IMR-90 (cell line): ENCODE results near the gene BASP1. TPM values are rescaled to one million over a fixed set of nuclear protein-coding genes. Genes with fewer than 3 reads are reported as not detected.

Experiments
- ATAC-seq: fragments of 200-7000 bp; cut with Tn5 transposase; 2 replicates; pipeline ENCODE4 v1.9.1; 2020; ENCODE audit warnings: low read depth, mild to moderate bottlenecking, moderate library complexity
- BruUV-seq: library from RNA; stranded (reverse); fragments of 400-500 nt; replicated peaks from 2 replicates; lab custom pipeline; 2021; lab: Mats Ljungman, UMichigan
- CTCF ChIA-PET: fragments of 300-600 bp; formaldehyde crosslinking; extraction: SDS; loops from one replicate; lab custom pipeline; 2021; ENCODE audit warnings: antibody characterized with exemption; lab: Yijun Ruan, JAX
- POLR2A ChIA-PET: fragments of 300-600 bp; sonication (Branson Sonifier 250); formaldehyde crosslinking; loops from one replicate; lab custom pipeline; 2022; ENCODE audit warnings: antibody characterized with exemption; ENCODE audit not compliant: unreplicated experiment; lab: Charles Lee
- DNase-seq: peaks from one replicate; pipeline ENCODE4 v3.0.0; 2013
- H2AFZ ChIP-seq: replicated peaks from 2 replicates; pipeline ENCODE3; 2013; ENCODE audit warnings: low read length, mild to moderate bottlenecking; ENCODE audit not compliant: poor library complexity
- H2AK5ac ChIP-seq: 2 replicates; pipeline ENCODE4 v1.6.1; 2013; ENCODE audit warnings: low read depth, low read length, inconsistent platforms
- H2AK9ac ChIP-seq: replicated peaks from 2 replicates; pipeline ENCODE3; 2013; ENCODE audit warnings: mild to moderate bottlenecking, low read depth, low read length, moderate library complexity; ENCODE audit not compliant: poor library complexity
- H2BK120ac ChIP-seq: 2 replicates; pipeline ENCODE4 v1.6.1; 2013; ENCODE audit warnings: low read depth, low read length, inconsistent platforms
- H2BK15ac ChIP-seq: 3 replicates; pipeline ENCODE4 v1.6.1; 2013; ENCODE audit warnings: low read depth, low read length, inconsistent platforms
- H2BK20ac ChIP-seq: 2 replicates; pipeline ENCODE4 v1.6.1; 2013; ENCODE audit warnings: low read depth, mild to moderate bottlenecking, inconsistent platforms, low read length, moderate library complexity
- H2BK5ac ChIP-seq: 2 replicates; pipeline ENCODE4 v1.6.1; 2013; ENCODE audit warnings: mild to moderate bottlenecking, low read depth, low read length, inconsistent platforms; ENCODE audit not compliant: poor library complexity, severe bottlenecking
- H3K14ac ChIP-seq: replicated peaks from 2 replicates; pipeline ENCODE4 v1.6.1; 2013; ENCODE audit warnings: low read depth, low read length, inconsistent platforms
- H3K18ac ChIP-seq: 2 replicates; pipeline ENCODE4 v1.6.1; 2013; ENCODE audit warnings: low read depth, low read length, control low read depth
- H3K23ac ChIP-seq: 2 replicates; pipeline ENCODE4 v1.6.1; 2013; ENCODE audit warnings: low read depth, low read length, inconsistent platforms
- H3K27ac ChIP-seq: 2 replicates; pipeline ENCODE4 v1.5.1; 2013; ENCODE audit warnings: mild to moderate bottlenecking, control low read depth, low read length; ENCODE audit not compliant: insufficient read depth
- H3K27me3 ChIP-seq: 2 replicates; pipeline ENCODE4 v1.6.1; 2013; ENCODE audit warnings: low read length; ENCODE audit not compliant: control insufficient read depth, insufficient read depth
- H3K36me3 ChIP-seq: 2 replicates; pipeline ENCODE4 v1.6.1; 2013; ENCODE audit warnings: low read length, mixed read lengths; ENCODE audit not compliant: control insufficient read depth, insufficient read depth
- H3K4ac ChIP-seq: 2 replicates; pipeline ENCODE4 v1.6.1; 2013; ENCODE audit warnings: low read depth, low read length, inconsistent platforms
- H3K4me1 ChIP-seq: 2 replicates; pipeline ENCODE4 v1.6.1; 2013; ENCODE audit warnings: low read length, mixed read lengths; ENCODE audit not compliant: control insufficient read depth, insufficient read depth
- H3K4me2 ChIP-seq: 2 replicates; pipeline ENCODE4 v1.6.1; 2013; ENCODE audit warnings: low read depth, mild to moderate bottlenecking, control low read depth, low read length, moderate library complexity
- H3K4me3 ChIP-seq: 2 replicates; pipeline ENCODE4 v1.5.1; 2013; ENCODE audit warnings: low read depth, mild to moderate bottlenecking, control low read depth, low read length, moderate library complexity; ENCODE audit not compliant: insufficient read depth
- H3K56ac ChIP-seq: 2 replicates; pipeline ENCODE4 v1.6.1; 2013; ENCODE audit warnings: low read length, inconsistent platforms; ENCODE audit not compliant: insufficient read depth; ENCODE audit errors: extremely low read depth
- H3K79me1 ChIP-seq, 2 experiments: 2 replicates each; pipeline ENCODE4 v1.6.1; 2013; ENCODE audit warnings: low read length in 2 of 2, inconsistent platforms in 1 of 2, low read depth in 1 of 2
- H3K9ac ChIP-seq: 2 replicates; pipeline ENCODE4 v1.6.1; 2013; ENCODE audit warnings: low read depth, low read length, control low read depth
- H3K9me1 ChIP-seq: 2 replicates; pipeline ENCODE4 v1.6.1; 2013; ENCODE audit warnings: low read length, inconsistent platforms; ENCODE audit not compliant: insufficient read depth
- H3K9me3 ChIP-seq: 2 replicates; pipeline ENCODE4 v1.6.1; 2013; ENCODE audit warnings: low read length; ENCODE audit not compliant: control insufficient read depth, insufficient read depth
- H4K20me1 ChIP-seq: 2 replicates; pipeline ENCODE4 v1.6.1; 2013; ENCODE audit warnings: low read length, inconsistent platforms; ENCODE audit not compliant: insufficient read depth
- H4K5ac ChIP-seq: 2 replicates; pipeline ENCODE4 v1.6.1; 2013; ENCODE audit warnings: mild to moderate bottlenecking, low read depth, low read length, control low read depth
- H4K8ac ChIP-seq, 2 experiments: 2 replicates each; pipeline ENCODE4 v1.6.1; 2013; ENCODE audit warnings: low read depth in 2 of 2, low read length in 2 of 2, control low read depth in 1 of 2, inconsistent platforms in 1 of 2
- H4K91ac ChIP-seq: 2 replicates; pipeline ENCODE4 v1.6.1; 2013; ENCODE audit warnings: low read depth, low read length, inconsistent platforms; ENCODE audit not compliant: insufficient read depth
- BHLHE40 ChIP-seq: fragments of 150-350 bp; IDR thresholded peaks from 2 replicates; pipeline ENCODE4 v1.6.1; 2016; ENCODE audit warnings: mild to moderate bottlenecking, low read depth, low read length
- CEBPB ChIP-seq: IDR thresholded peaks from 2 replicates; pipeline ENCODE4 v1.6.1; 2012; ENCODE audit warnings: low read depth, low read length, improper control_type of control experiment
- CHD1 ChIP-seq: IDR thresholded peaks from 2 replicates; pipeline ENCODE4 v1.6.1; 2012; ENCODE audit warnings: low read depth, low read length, improper control_type of control experiment
- FOS ChIP-seq: fragments of 150-350 bp; IDR thresholded peaks from 2 replicates; pipeline ENCODE4 v1.6.1; 2016; ENCODE audit warnings: low read depth, low read length
- WGBS, 2 experiments: methylation state at CpG; one replicate each; pipeline versions ENCODE4 v1.1.5 to v1.1.7; 2013; ENCODE audit warnings: missing lambda C conversion rate in 2 of 2; ENCODE audit not compliant: insufficient read length in 1 of 2; ENCODE audit errors: extremely low coverage in 2 of 2; 5-methylcytosine and 5-hydroxymethylcytosine counted together
- dilution Hi-C: fragments of 300-500 bp; cut with HindIII; formaldehyde crosslinking; loops from one replicate; pipeline ENCODE4 v1.14.3; 2018; ENCODE audit warnings: low sequenced_read_pairs; ENCODE audit not compliant: unreplicated experiment
- in situ Hi-C: fragments of 300-500 bp; cut with MboI; formaldehyde crosslinking; loops from 3 replicates; pipeline ENCODE4 v1.14.3; 2019; ENCODE audit warnings: low sequenced_read_pairs, inconsistent platforms, mixed read lengths
- intact Hi-C: fragments of 100-400 bp; cut with micrococcal nuclease; formaldehyde crosslinking; loops from 2 replicates; pipeline ENCODE4 v1.10.0; 2022
- polyA plus RNA-seq, 3 experiments: library from polyadenylated mRNA; depleted of rRNA; stranded (reverse); fragments of >200 nt; gene quantifications; 2 replicates each; pipeline ENCODE4 v1.2.3, GENCODE V29; 2012; ENCODE audit warnings: low replicate concordance in 1 of 3
- total RNA-seq: library from RNA; depleted of rRNA; stranded (reverse); fragments of >200 nt; gene quantifications from 2 replicates; pipeline ENCODE4 v1.2.3, GENCODE V29; 2012

BASP1 gene
- total and polyA plus RNA-seq, 2 of the 4 experiments (the other 2 are of a cell fraction), result 39.6 to 103 TPM

DNA sequence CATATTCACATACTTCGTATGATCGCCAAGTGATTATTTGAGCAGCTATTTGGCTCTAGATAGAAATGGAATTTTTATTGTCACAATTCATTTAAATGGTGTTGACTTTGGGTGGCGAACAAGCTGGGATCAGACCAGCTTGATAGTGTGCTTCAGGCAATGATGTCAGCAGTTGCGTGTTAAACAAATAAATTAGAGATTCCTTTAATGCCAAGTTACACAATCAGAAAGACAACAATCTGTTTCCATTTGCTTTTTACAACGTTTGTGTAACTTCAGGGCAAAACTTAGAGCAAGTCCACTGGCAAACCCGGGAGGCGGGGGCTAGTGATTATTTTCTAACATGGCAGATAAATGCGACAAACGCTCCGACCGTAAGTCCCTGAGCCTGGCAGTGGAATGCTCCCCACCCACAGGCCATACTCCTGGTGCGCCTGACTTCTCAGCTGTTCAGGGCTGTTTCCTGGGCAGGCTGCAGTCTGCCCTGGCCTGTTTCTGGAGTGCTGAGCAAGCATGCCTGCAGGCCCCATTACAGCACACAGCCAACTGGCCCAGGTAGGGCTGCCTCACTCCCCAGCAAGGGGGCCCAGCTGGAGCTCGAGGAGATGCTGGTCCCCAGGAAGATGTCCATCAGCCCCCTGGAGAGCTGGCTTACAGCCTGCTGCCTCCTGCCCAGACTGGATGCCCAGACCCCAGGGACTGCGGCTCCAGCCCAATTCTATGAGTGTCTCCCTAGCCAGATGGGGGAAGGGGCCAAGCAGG is 88.7 kb downstream of the BASP1 start:
- H3K36me3 ChIP-seq, result no peaks in the 10 kb centered on the region
- peak overlapping the region; percentile 23; the same call in 2 of the 3 replicates for H2BK15ac ChIP-seq
- H2AFZ ChIP-seq, result peak overlapping the region; percentile 64
- no peaks in the 10 kb centered on the region for H4K20me1 ChIP-seq
- peak overlapping the region; percentile 93 for H2BK5ac ChIP-seq
- peak overlapping the region; percentile 72 for H2BK120ac ChIP-seq
- peak overlapping the region; percentile 92 for H4K5ac ChIP-seq
- WGBS, 2 experiments, result 70% methylated on average over 3 of the region's 14 CpGs; no CpG with 5 or more reads in 1 of the 2 experiments
- H3K4me2 ChIP-seq, result peak overlapping the region; percentile 36
- peak overlapping the region; percentile 77 for H4K91ac ChIP-seq
- H4K8ac ChIP-seq, result peak overlapping the region; percentile 28 to 69; a peak in 3 of 4 replicates
- in situ Hi-C loops (no loop called here), intact Hi-C loops (loop anchor here (2.0 to 5.0 kb wide), 2 partner anchors 71 to 87 kb away; no protein-coding TSS in a partner anchor), dilution Hi-C loops (no loop called here)
- no TSS peak for BruUV-seq
- peaks cover 9% of the 10 kb centered on the region for H3K4me1 ChIP-seq
- peak overlapping the region; percentile 80 for H2BK20ac ChIP-seq
- 0 out of 2 replicates have a peak, but pooled peaks have one; percentile 8 for TF ChIP-seq FOS
- TF ChIP-seq CHD1, result no peak
- peak; percentile 85 for TF ChIP-seq CEBPB
- peak; percentile 43; the same call in 1 of the 2 replicates for TF ChIP-seq BHLHE40
- peak overlapping the region; percentile 90 for H3K18ac ChIP-seq
- peak overlapping the region; percentile 15; the same call in 1 of the 2 replicates for H3K9ac ChIP-seq
- H3K14ac ChIP-seq, result peak overlapping the region; percentile 52; the same call in 1 of the 2 replicates
- peak overlapping the region; percentile 42 for H3K4ac ChIP-seq
- H3K27me3 ChIP-seq, result no peaks in the 10 kb centered on the region
- H3K27ac ChIP-seq, result peak overlapping the region; percentile 89
- ChIA-PET CTCF (interaction anchor here (0.7 kb wide), 1 partner anchor 869 kb away, joined by 3 read pairs; no protein-coding TSS in a partner anchor), POLR2A (interaction anchor here (1.1 kb wide), 1 partner anchor 59 kb away, joined by 3 read pairs; no protein-coding TSS in a partner anchor)
- peak; percentile 84 for DNase-seq
- no peaks in the 10 kb centered on the region for H3K9me3 ChIP-seq
- no peak overlapping the region for H3K23ac ChIP-seq
- H3K4me3 ChIP-seq, result no peak overlapping the region
- H2AK9ac ChIP-seq, result peak overlapping the region; percentile 22
- no peak overlapping the region; the same call in 1 of the 2 replicates for H3K56ac ChIP-seq
- ATAC-seq, result peak; percentile 76
- H3K79me1 ChIP-seq, result no peaks in the 10 kb centered on the region
- peak overlapping the region; percentile 60 for H2AK5ac ChIP-seq
- H3K9me1 ChIP-seq, result peaks cover 9% of the 10 kb centered on the region
